Skin epidermis (tissue), 12 donors: ENCODE measurements around the gene DNAAF3.

Experiments used
- H3K27ac ChIP-seq, 21 experiments: fragments of 200-600 bp; sonication (generic) in 11 of 21; one replicate each; pipeline ENCODE4 v1.5.0; 2020; ENCODE audit warnings: mild to moderate bottlenecking in 3 of 21, inconsistent platforms in 2 of 21, moderate library complexity in 2 of 21
- H3K4me3 ChIP-seq, 7 experiments: fragments of 200-600 bp; sonication (generic) in 2 of 7; one replicate each; pipeline ENCODE4 v1.5.0; 2020; ENCODE audit warnings: inconsistent platforms in 2 of 7, mild to moderate bottlenecking in 2 of 7, moderate library complexity in 1 of 7

DNAAF3 gene

GRCh38 chr19:55132453-55133129 is 33.8 kb downstream of the DNAAF3 start:
- Histone ChIP-seq H3K27ac (no peak overlapping the region), H3K4me3 (no peak overlapping the region)

DNA sequence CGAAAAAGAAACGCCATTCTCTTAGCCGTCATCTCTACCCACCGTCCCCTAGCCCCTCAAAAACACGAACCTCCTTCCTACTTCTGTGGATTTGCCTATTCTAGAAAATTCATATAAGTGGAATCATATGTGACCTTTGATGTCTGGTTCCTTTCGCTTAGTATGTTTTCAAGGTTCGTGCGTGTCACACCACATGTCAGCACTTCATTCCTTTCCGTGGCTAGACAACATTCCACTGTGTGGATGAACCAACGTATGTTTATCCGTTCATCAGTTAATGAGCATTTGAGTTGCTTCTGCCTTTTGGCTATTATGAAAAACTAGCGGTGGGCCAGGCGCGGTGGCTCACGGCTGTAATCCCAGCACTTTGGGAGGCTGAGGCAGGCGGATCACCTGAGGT is 35.0 kb downstream of the DNAAF3 start:
- H3K4me3 ChIP-seq, result no peak overlapping the region
- no peak overlapping the region for H3K27ac ChIP-seq

- H3K4me3 ChIP-seq, result peak overlapping the region in 2 of 7 experiments; percentile 85 to 90
- H3K27ac ChIP-seq, result peak overlapping the region in 1 of 21 experiments; percentile 89
Measured at GRCh38 chr19:55119053-55119452, 47.4 kb downstream of the DNAAF3 start.

DNA sequence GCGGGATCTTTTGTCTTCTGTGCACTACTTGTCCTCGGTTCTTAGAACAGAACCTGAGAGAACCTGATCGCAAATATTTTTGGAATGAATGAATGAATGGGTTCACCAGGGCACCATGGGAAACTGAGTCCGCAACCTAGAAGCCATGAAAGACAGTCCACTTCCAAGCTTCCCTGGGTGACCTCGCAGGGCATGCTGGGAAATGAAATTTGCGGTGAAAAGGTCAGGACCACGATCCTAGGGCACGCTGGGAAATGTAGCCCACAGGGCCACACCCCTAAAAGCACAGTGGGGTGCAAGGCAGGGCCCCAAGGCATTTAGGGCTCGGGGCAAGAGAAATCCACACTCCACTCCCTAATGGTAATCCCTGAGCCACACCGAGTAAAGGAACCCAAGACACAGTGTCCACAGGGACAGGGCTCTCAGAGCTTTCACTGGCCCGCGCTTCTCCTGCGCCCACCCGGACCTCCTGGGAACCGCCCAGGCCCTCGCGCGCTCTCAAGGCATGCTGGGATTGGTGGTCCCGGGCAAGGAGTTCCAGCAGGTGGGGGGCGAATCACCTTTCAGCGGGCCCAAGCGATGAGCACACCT is 47.9 kb downstream of the DNAAF3 start:
- Histone ChIP-seq H3K27ac (peak overlapping the region in 15 of 21 experiments; percentile 46 to 89 (median 74)), H3K4me3 (peak overlapping the region; percentile 42 to 90 (median 85))

- Histone ChIP-seq H3K4me3 (peak overlapping the region; percentile 42 to 90 (median 85)), H3K27ac (peak overlapping the region in 20 of 21 experiments; percentile 46 to 89 (median 74))
Measured at GRCh38 chr19:55117663-55118391, 48.6 kb downstream of the DNAAF3 start.

DNA sequence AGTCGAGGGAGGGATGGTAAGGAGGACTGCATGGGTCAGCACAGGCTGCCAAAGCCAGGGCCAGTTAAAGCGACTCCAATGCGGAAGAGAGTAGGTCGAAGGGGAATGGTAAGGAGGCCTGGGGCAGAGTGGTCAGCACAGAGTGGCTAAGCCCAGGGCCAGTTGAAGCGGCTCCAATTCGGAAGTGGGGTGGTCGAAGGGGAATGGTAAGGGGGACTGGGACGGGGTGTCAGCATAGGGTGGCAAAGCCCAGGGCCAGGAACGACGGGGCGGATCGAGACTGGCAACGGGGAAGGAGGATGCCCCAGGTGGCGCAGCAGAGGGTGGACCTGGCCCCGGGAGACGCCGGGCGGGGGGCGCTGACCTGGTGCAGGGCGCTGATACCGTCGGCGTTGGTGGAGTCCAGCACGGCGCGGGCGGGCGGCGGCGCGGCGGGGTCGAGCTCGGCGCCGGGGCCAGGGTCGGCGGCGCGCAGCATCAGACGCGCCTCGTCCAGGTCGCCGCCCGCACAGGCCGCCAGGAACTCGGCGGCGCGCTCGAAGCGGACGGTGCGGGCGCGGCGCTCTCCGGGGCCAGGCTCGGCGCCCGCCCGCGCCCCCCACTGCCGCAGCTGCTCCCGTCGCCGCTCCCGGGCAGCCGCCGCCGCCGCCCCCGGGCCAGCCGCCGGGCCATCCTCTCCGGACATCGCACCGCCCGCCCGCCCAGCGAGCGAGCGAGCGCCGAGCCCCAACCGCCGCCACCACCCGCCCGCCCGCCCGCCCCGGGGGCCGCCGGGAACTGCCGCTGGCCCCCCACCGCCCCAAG is 49.4 kb downstream of the DNAAF3 start, which contains the start of gene PPP1R12C:
Gene PPP1R12C (minus strand): TSS at position 779 of the 804 bp plus-strand sequence. CDS start 94 bp downstream, at position 685.
- Histone ChIP-seq H3K27ac (peak within 1 kb of the TSS in 20 of 21 experiments; percentile 62 to 89 (median 82)), H3K4me3 (peak within 1 kb of the TSS; percentile 67 to 90 (median 85))

GRCh38 chr19:55116232-55116858 is 50.1 kb downstream of the DNAAF3 start:
- H3K4me3 ChIP-seq, result peak overlapping the region; percentile 67 to 90 (median 85)
- peak overlapping the region in 20 of 21 experiments; percentile 62 to 89 (median 82) for H3K27ac ChIP-seq

GRCh38 chr19:55115446-55116065 is 50.9 kb downstream of the DNAAF3 start:
- Histone ChIP-seq H3K4me3 (peak overlapping the region in 6 of 7 experiments; percentile 67 to 90 (median 88)), H3K27ac (peak overlapping the region in 16 of 21 experiments; percentile 49 to 89 (median 83))

GRCh38 chr19:55114566-55115145 is 51.8 kb downstream of the DNAAF3 start:
- peak overlapping the region in 8 of 21 experiments; percentile 34 to 92 (median 72) for H3K27ac ChIP-seq
- no peak overlapping the region for H3K4me3 ChIP-seq

- Histone ChIP-seq H3K4me3 (no peak overlapping the region), H3K27ac (peak overlapping the region in 14 of 21 experiments; percentile 9 to 92 (median 70))
Measured at GRCh38 chr19:55113570-55114039, 52.8 kb downstream of the DNAAF3 start.

DNA sequence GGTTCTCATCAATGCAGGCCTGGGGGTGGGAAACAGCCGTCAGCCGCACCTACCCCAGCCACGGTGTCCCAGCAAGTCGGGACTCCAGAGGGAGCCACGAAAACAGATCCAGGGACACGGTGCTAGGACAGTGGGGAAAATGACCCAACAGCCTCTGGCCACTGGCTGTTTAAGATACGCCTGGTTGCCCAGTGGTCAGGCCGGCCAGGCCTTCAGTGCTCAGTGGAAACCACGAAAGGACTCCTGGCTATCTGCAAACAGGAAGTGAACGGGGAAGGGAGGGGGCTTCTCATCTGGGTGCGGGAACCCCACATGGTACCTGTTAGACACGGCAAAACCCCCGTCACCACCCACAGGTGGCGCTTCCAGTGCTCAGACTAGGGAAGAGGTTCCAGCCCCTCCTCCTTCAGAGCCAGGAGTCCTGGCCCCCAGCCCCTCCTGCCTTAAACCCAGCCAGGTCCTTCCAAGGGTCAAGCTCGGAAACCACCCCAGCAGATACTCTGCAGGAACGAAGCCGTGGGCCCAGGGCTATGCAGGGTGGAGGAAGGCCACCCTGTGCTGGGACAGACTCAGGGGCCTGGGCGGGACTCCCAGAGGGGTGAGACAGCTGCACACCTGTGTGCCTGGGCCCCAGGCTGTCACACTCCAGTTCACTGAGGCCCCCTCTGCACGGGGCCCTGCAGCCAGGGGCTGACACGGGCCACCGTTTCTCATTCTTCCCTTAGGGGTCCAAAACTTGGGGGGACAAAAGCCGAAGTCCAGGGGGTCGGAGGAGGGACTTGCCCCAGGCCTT is 53.4 kb downstream of the DNAAF3 start:
- peak overlapping the region in 14 of 21 experiments; percentile 2 to 92 (median 70) for H3K27ac ChIP-seq
- H3K4me3 ChIP-seq, result no peak overlapping the region

- H3K4me3 ChIP-seq, result no peak overlapping the region
- H3K27ac ChIP-seq, result peak overlapping the region in 9 of 21 experiments; percentile 16 to 92 (median 71)
Measured at GRCh38 chr19:55112246-55112776, 54.1 kb downstream of the DNAAF3 start.

- peak overlapping the region in 8 of 21 experiments; percentile 13 to 92 (median 50) for H3K27ac ChIP-seq
- no peak overlapping the region for H3K4me3 ChIP-seq
Measured at GRCh38 chr19:55111238-55111831, 55.1 kb downstream of the DNAAF3 start.

- Histone ChIP-seq H3K27ac (no peak overlapping the region), H3K4me3 (no peak overlapping the region)
Measured at GRCh38 chr19:55109527-55110291, 56.7 kb downstream of the DNAAF3 start.
